ENCODE data around the gene CPEB4. TPM values are rescaled to one million over a fixed set of nuclear protein-coding genes. Genes with fewer than 3 reads are reported as not detected.
A peak's percentile ranks its signal among the peaks of the same experiment; 100 is the strongest.

Gene CPEB4
- total and polyA plus RNA-seq, 4 donors: 14.3 to 113 (median 32.1) TPM

DNA sequence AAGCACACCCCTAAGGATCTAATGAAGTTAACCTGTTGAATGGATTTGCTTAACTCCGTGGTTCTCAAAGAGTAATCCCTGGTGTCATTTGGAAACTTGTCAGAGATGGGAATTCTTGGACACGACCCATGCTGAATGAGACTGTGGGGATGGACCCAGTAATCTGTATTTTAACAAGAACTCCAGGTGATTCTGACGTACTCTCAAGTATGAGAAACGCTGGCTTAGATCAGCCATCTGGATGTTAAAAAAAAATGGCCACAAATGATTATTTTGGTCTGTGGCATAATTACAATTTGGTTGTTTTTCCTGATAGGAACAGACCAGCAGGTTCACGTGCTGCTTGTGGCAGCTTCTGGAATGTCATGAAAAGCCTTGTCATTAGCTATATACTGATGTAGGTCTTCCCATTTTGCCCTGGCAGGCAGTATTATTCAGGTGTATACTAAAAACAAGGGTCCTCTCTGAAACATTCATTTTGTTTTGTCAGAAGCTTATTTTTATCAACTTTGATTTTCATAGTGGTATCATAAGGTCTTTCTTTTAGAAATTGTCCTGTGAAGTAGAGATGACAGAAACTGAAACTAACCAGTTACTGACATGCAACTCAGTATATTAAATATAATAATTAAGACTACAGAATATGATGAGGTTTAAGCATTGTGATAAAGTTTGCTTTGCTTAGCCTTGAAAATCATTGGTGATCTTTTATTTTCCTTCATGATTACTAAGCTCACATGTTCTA is 15.4 kb downstream of the CPEB4 start:
- DNase-seq (ENCODE audit: low spot score): no peak
- TF ChIP-seq, protein P1, sequence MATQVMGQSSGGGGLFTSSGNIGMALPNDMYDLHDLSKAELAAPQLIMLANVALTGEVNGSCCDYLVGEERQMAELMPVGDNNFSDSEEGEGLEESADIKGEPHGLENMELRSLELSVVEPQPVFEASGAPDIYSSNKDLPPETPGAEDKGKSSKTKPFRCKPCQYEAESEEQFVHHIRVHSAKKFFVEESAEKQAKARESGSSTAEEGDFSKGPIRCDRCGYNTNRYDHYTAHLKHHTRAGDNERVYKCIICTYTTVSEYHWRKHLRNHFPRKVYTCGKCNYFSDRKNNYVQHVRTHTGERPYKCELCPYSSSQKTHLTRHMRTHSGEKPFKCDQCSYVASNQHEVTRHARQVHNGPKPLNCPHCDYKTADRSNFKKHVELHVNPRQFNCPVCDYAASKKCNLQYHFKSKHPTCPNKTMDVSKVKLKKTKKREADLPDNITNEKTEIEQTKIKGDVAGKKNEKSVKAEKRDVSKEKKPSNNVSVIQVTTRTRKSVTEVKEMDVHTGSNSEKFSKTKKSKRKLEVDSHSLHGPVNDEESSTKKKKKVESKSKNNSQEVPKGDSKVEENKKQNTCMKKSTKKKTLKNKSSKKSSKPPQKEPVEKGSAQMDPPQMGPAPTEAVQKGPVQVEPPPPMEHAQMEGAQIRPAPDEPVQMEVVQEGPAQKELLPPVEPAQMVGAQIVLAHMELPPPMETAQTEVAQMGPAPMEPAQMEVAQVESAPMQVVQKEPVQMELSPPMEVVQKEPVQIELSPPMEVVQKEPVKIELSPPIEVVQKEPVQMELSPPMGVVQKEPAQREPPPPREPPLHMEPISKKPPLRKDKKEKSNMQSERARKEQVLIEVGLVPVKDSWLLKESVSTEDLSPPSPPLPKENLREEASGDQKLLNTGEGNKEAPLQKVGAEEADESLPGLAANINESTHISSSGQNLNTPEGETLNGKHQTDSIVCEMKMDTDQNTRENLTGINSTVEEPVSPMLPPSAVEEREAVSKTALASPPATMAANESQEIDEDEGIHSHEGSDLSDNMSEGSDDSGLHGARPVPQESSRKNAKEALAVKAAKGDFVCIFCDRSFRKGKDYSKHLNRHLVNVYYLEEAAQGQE (IDR thresholded peaks at IDR 0.05): no peak
- TF ChIP-seq EGR1 (IDR thresholded peaks at IDR 0.05; ENCODE audit: low read depth in 2 of 2) (no peak), RXRA (IDR thresholded peaks at IDR 0.05) (no peak), TAF1 (conservative IDR thresholded peaks at IDR 0.05) (no peak), SP1 (IDR thresholded peaks at IDR 0.05) (no peak), FOXA1 (IDR thresholded peaks at IDR 0.05) (no peak), FOXA2 (IDR thresholded peaks at IDR 0.05) (no peak), HNF4G (IDR thresholded peaks at IDR 0.05) (no peak), HNF4A (conservative IDR thresholded peaks at IDR 0.05) (no peak)
- TF ChIP-seq, protein P2, sequence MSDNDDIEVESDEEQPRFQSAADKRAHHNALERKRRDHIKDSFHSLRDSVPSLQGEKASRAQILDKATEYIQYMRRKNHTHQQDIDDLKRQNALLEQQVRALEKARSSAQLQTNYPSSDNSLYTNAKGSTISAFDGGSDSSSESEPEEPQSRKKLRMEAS (IDR thresholded peaks at IDR 0.05): no peak
- TF ChIP-seq, protein P3, sequence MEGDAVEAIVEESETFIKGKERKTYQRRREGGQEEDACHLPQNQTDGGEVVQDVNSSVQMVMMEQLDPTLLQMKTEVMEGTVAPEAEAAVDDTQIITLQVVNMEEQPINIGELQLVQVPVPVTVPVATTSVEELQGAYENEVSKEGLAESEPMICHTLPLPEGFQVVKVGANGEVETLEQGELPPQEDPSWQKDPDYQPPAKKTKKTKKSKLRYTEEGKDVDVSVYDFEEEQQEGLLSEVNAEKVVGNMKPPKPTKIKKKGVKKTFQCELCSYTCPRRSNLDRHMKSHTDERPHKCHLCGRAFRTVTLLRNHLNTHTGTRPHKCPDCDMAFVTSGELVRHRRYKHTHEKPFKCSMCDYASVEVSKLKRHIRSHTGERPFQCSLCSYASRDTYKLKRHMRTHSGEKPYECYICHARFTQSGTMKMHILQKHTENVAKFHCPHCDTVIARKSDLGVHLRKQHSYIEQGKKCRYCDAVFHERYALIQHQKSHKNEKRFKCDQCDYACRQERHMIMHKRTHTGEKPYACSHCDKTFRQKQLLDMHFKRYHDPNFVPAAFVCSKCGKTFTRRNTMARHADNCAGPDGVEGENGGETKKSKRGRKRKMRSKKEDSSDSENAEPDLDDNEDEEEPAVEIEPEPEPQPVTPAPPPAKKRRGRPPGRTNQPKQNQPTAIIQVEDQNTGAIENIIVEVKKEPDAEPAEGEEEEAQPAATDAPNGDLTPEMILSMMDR (IDR thresholded peaks at IDR 0.05; ENCODE audit: low read depth, low read length, missing input control): no peak
- TF ChIP-seq, protein P4, sequence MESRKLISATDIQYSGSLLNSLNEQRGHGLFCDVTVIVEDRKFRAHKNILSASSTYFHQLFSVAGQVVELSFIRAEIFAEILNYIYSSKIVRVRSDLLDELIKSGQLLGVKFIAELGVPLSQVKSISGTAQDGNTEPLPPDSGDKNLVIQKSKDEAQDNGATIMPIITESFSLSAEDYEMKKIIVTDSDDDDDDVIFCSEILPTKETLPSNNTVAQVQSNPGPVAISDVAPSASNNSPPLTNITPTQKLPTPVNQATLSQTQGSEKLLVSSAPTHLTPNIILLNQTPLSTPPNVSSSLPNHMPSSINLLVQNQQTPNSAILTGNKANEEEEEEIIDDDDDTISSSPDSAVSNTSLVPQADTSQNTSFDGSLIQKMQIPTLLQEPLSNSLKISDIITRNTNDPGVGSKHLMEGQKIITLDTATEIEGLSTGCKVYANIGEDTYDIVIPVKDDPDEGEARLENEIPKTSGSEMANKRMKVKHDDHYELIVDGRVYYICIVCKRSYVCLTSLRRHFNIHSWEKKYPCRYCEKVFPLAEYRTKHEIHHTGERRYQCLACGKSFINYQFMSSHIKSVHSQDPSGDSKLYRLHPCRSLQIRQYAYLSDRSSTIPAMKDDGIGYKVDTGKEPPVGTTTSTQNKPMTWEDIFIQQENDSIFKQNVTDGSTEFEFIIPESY (IDR thresholded peaks at IDR 0.05): no peak
- TF ChIP-seq, protein P5, sequence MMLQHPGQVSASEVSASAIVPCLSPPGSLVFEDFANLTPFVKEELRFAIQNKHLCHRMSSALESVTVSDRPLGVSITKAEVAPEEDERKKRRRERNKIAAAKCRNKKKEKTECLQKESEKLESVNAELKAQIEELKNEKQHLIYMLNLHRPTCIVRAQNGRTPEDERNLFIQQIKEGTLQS (IDR thresholded peaks at IDR 0.05): no peak
- Histone ChIP-seq H3K36me3 (ENCODE audit: control insufficient read depth in 4 of 4, insufficient read depth in 3 of 4, low read depth in 1 of 4, low read length in 3 of 4) (peaks cover 0 to 2% (median 0%) of the 10 kb centered on the region in 4 donors), H3K27me3 (ENCODE audit: control insufficient read depth in 4 of 4, insufficient read depth in 4 of 4, low read length in 3 of 4) (no peaks in the 10 kb centered on the region), H3K4me1 (ENCODE audit: control insufficient read depth in 4 of 4, insufficient read depth in 4 of 4, low read length in 3 of 4) (peaks cover 9 to 61% (median 25%) of the 10 kb centered on the region in 4 donors), H3K4me3 (ENCODE audit: low read depth in 1 of 3, low read length in 3 of 3) (no peak overlapping the region), H3K9me3 (ENCODE audit: control insufficient read depth in 4 of 4, low read length in 3 of 4) (no peaks in the 10 kb centered on the region), H3K27ac (ENCODE audit: low read depth in 1 of 2, low read length in 2 of 2) (peak overlapping the region in 1 of 2 donors; percentile 17), H3K9ac (ENCODE audit: low read depth in 1 of 2, low read length in 2 of 2) (no peak overlapping the region)
- 68% methylated on average over 5 of the region's 5 CpGs for WGBS

DNA sequence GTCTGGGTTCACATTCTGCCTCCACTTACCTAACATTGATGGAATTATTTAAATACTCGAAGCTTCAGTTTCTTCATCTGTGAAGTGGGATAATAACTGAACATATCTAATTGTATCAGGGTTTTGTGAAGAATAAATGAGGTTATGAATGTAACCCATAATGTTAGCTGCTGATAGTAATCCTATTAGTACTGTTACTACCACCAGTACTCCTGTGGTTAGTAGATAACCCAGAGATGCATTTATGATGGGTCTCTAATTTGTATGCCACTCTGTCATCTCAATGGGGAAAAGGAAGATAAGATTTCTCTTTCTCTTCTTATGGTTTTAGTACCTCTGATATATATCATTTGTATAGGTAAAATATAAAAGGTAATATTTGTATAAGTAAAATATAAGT is 16.0 kb downstream of the CPEB4 start:
- H3K27me3 ChIP-seq (ENCODE audit: control insufficient read depth in 4 of 4, insufficient read depth in 4 of 4, low read length in 3 of 4): no peaks in the 10 kb centered on the region
- no peak for DNase-seq (ENCODE audit: low spot score)
- peaks cover 9 to 65% (median 26%) of the 10 kb centered on the region in 4 donors for H3K4me1 ChIP-seq (ENCODE audit: control insufficient read depth in 4 of 4, insufficient read depth in 4 of 4, low read length in 3 of 4)
- no peak overlapping the region for H3K27ac ChIP-seq (ENCODE audit: low read depth in 1 of 2, low read length in 2 of 2)
- no peak overlapping the region for H3K4me3 ChIP-seq (ENCODE audit: low read depth in 1 of 3, low read length in 3 of 3)
- no peak for TF ChIP-seq SP1 (IDR thresholded peaks at IDR 0.05)
- TF ChIP-seq YY1 (IDR thresholded peaks at IDR 0.05): no peak
- TF ChIP-seq FOXA1 (IDR thresholded peaks at IDR 0.05): no peak
- TF ChIP-seq, protein P1 (IDR thresholded peaks at IDR 0.05): no peak
- no peak for TF ChIP-seq JUND (IDR thresholded peaks at IDR 0.05)
- no peak for TF ChIP-seq EGR1 (IDR thresholded peaks at IDR 0.05; ENCODE audit: low read depth in 2 of 2)
- no peak for TF ChIP-seq FOXA2 (IDR thresholded peaks at IDR 0.05)
- no peak for TF ChIP-seq TAF1 (conservative IDR thresholded peaks at IDR 0.05)
- TF ChIP-seq HNF4G (IDR thresholded peaks at IDR 0.05): no peak
- H3K9me3 ChIP-seq (ENCODE audit: control insufficient read depth in 4 of 4, low read length in 3 of 4): no peaks in the 10 kb centered on the region
- peaks cover 0 to 2% (median 0%) of the 10 kb centered on the region in 4 donors for H3K36me3 ChIP-seq (ENCODE audit: control insufficient read depth in 4 of 4, insufficient read depth in 3 of 4, low read depth in 1 of 4, low read length in 3 of 4)
- WGBS: 93% methylated on average over 1 of the region's 1 CpG
- no peak overlapping the region for H3K9ac ChIP-seq (ENCODE audit: low read depth in 1 of 2, low read length in 2 of 2)
